WTC11 (cell line): ENCODE data around the gene UBAP1L. TPM values are rescaled to one million over a fixed set of nuclear protein-coding genes. Genes with fewer than 3 reads are reported as not detected.

ENCODE experiments used
- ATAC-seq: fragments of 200-7000 bp; cut with Tn5 transposase; 2 replicates; pipeline ENCODE4 v1.10.0; 2021; ENCODE audit warnings: mild to moderate bottlenecking, moderate library complexity
- CTCF ChIA-PET: fragments of 300-600 bp; sonication (Branson Sonifier 250); formaldehyde crosslinking; loops from one replicate; lab custom pipeline; 2021; ENCODE audit warnings: antibody characterized with exemption; lab: Charles Lee
- POLR2A ChIA-PET: fragments of 350-600 bp; sonication (Branson Sonifier 250); formaldehyde crosslinking; loops from one replicate; lab custom pipeline; 2021; ENCODE audit warnings: antibody characterized with exemption; lab: Charles Lee
- DNase-seq: peaks from one replicate; pipeline ENCODE4 v3.0.0; 2021; ENCODE audit warnings: low spot score
- H3K27ac Mint-ChIP-seq: 2 replicates; pipeline ENCODE4 v1.8.0; 2021; ENCODE audit warnings: mixed read lengths
- H3K27me3 Mint-ChIP-seq: 2 replicates; pipeline ENCODE4 v1.8.0; 2021; ENCODE audit warnings: low read depth, mild to moderate bottlenecking, moderate library complexity, mixed read lengths
- H3K36me3 Mint-ChIP-seq: 2 replicates; pipeline ENCODE4 v1.8.0; 2021; ENCODE audit warnings: mixed read lengths
- H3K4me1 Mint-ChIP-seq: 2 replicates; pipeline ENCODE4 v1.8.0; 2022; ENCODE audit warnings: mixed read lengths
- H3K4me3 Mint-ChIP-seq: 2 replicates; pipeline ENCODE4 v1.8.0; 2021; ENCODE audit warnings: mild to moderate bottlenecking, moderate library complexity, mixed read lengths
- H3K9me3 Mint-ChIP-seq: 2 replicates; pipeline ENCODE4 v1.8.0; 2021; ENCODE audit warnings: mixed read lengths
- ATF2 ChIP-seq: sonication (generic); formaldehyde crosslinking; IDR thresholded peaks from 2 replicates; pipeline ENCODE4 v1.8.1; 2022; ENCODE audit warnings: low read depth, missing genetic modification reagents, borderline replicate concordance
- ATF3 ChIP-seq: sonication (generic); formaldehyde crosslinking; conservative IDR thresholded peaks from 2 replicates; pipeline ENCODE4 v1.8.1; 2022; ENCODE audit warnings: mild to moderate bottlenecking, missing genetic modification reagents
- ATF6 ChIP-seq: sonication (generic); formaldehyde crosslinking; IDR thresholded peaks from 2 replicates; pipeline ENCODE4 v1.8.1; 2023; ENCODE audit warnings: mild to moderate bottlenecking, missing genetic modification reagents
- CREB1 ChIP-seq: sonication (generic); formaldehyde crosslinking; IDR thresholded peaks from 2 replicates; pipeline ENCODE4 v1.8.0; 2023; ENCODE audit warnings: mild to moderate bottlenecking, missing genetic modification reagents
- E2F1 ChIP-seq: sonication (generic); formaldehyde crosslinking; IDR thresholded peaks from 2 replicates; pipeline ENCODE4 v1.8.0; 2022; ENCODE audit warnings: mild to moderate bottlenecking, missing genetic modification reagents
- EMX1 ChIP-seq: fragments of 250-450 bp; sonication (Bioruptor Pico); IDR thresholded peaks from 2 replicates; pipeline ENCODE4 v1.8.0; 2021; ENCODE audit warnings: mild to moderate bottlenecking
- ETV6 ChIP-seq: sonication (generic); formaldehyde crosslinking; IDR thresholded peaks from 2 replicates; pipeline ENCODE4 v1.8.1; 2022; ENCODE audit warnings: mild to moderate bottlenecking, missing genetic modification reagents
- FOXK1 ChIP-seq: sonication (generic); formaldehyde crosslinking; IDR thresholded peaks from 2 replicates; pipeline ENCODE4 v1.8.0; 2022; ENCODE audit warnings: mild to moderate bottlenecking, moderate library complexity, missing genetic modification reagents
- FOXP1 ChIP-seq: sonication (generic); formaldehyde crosslinking; IDR thresholded peaks from 2 replicates; pipeline ENCODE4 v1.8.0; 2022; ENCODE audit warnings: missing genetic modification reagents, mild to moderate bottlenecking, moderate library complexity, borderline replicate concordance
- GABPB1 ChIP-seq: sonication (generic); formaldehyde crosslinking; IDR thresholded peaks from 2 replicates; pipeline ENCODE4 v1.8.1; 2023; ENCODE audit warnings: mild to moderate bottlenecking, missing genetic modification reagents
- HMGA2 ChIP-seq: fragments of 250-450 bp; sonication (Bioruptor Pico); IDR thresholded peaks from 2 replicates; pipeline ENCODE4 v1.4.0; 2021; ENCODE audit warnings: mild to moderate bottlenecking, moderate library complexity
- IRF1 ChIP-seq: sonication (generic); formaldehyde crosslinking; IDR thresholded peaks from 2 replicates; pipeline ENCODE4 v1.8.0; 2023; ENCODE audit warnings: missing genetic modification reagents
- IRF2 ChIP-seq: sonication (generic); formaldehyde crosslinking; IDR thresholded peaks from 2 replicates; pipeline ENCODE4 v1.8.0; 2022; ENCODE audit warnings: low read depth, missing genetic modification reagents, borderline replicate concordance
- JAZF1 ChIP-seq: fragments of 250-450 bp; sonication (Bioruptor Pico); IDR thresholded peaks from 2 replicates; pipeline ENCODE4 v1.9.0; 2021; ENCODE audit warnings: moderate library complexity, mild to moderate bottlenecking, inconsistent platforms
- MXD4 ChIP-seq: fragments of 250-450 bp; sonication (Bioruptor Pico); IDR thresholded peaks from 2 replicates; pipeline ENCODE4 v1.8.0; 2021; ENCODE audit warnings: mild to moderate bottlenecking, moderate library complexity, borderline replicate concordance
- NFATC4 ChIP-seq: fragments of 250-450 bp; sonication (Bioruptor Pico); IDR thresholded peaks from 2 replicates; pipeline ENCODE4 v1.9.0; 2021; ENCODE audit warnings: mild to moderate bottlenecking
- NR1H2 ChIP-seq: sonication (generic); formaldehyde crosslinking; IDR thresholded peaks from 2 replicates; pipeline ENCODE4 v1.9.0; 2021; ENCODE audit warnings: mild to moderate bottlenecking, moderate library complexity, missing genetic modification reagents
- RORB ChIP-seq: fragments of 250-450 bp; sonication (Bioruptor Pico); IDR thresholded peaks from 2 replicates; pipeline ENCODE4 v1.9.0; 2021; ENCODE audit warnings: mild to moderate bottlenecking
- TEAD4 ChIP-seq: sonication (generic); formaldehyde crosslinking; IDR thresholded peaks from 2 replicates; pipeline ENCODE4 v1.8.0; 2022; ENCODE audit warnings: mild to moderate bottlenecking, missing genetic modification reagents
- USF1 ChIP-seq: sonication (generic); formaldehyde crosslinking; IDR thresholded peaks from 2 replicates; pipeline ENCODE4 v1.8.0; 2022; ENCODE audit warnings: mild to moderate bottlenecking, missing genetic modification reagents
- ZBTB43 ChIP-seq: sonication (generic); formaldehyde crosslinking; IDR thresholded peaks from 2 replicates; pipeline ENCODE4 v1.8.1; 2023; ENCODE audit warnings: mild to moderate bottlenecking, missing genetic modification reagents
- ZNF396 ChIP-seq: fragments of 250-450 bp; sonication (Bioruptor Pico); IDR thresholded peaks from 2 replicates; pipeline ENCODE4 v1.8.0; 2021; ENCODE audit warnings: mild to moderate bottlenecking, moderate library complexity, borderline replicate concordance
- ZNF416 ChIP-seq: fragments of 250-450 bp; sonication (Bioruptor Pico); IDR thresholded peaks from 2 replicates; pipeline ENCODE4 v1.9.0; 2021; ENCODE audit warnings: mild to moderate bottlenecking, inconsistent platforms
- ZSCAN18 ChIP-seq: fragments of 250-450 bp; sonication (Bioruptor Pico); IDR thresholded peaks from 2 replicates; pipeline ENCODE4 v2.1.2; 2022; ENCODE audit warnings: mild to moderate bottlenecking, moderate library complexity
- total RNA-seq: library from RNA; stranded (reverse); gene quantifications from 3 replicates; pipeline ENCODE4 v1.2.3, GENCODE V29; 2021

Gene UBAP1L
- total RNA-seq, 1 experiment from 2014 or later: 2.0 TPM

- no peaks in the 10 kb centered on the region for H3K36me3 Mint-ChIP-seq
- no peak for ATAC-seq
- TF ChIP-seq ZNF396 (CRISPR knock-in tag) (no peak), ZNF416 (CRISPR knock-in tag) (no peak), NR1H2 (CRISPR knock-in tag) (no peak), IRF1 (CRISPR knock-in tag) (no peak), ATF6 (CRISPR knock-in tag) (no peak), ZBTB43 (CRISPR knock-in tag) (no peak), JAZF1 (CRISPR knock-in tag) (no peak), ETV6 (CRISPR knock-in tag) (no peak)
- TF ChIP-seq, all 79 proteins: peak for 0
- Mint-ChIP-seq H3K4me1 (peaks cover 6% of the 10 kb centered on the region; the same call in 1 of the 2 replicates), H3K9me3 (no peaks in the 10 kb centered on the region), H3K27me3 (peaks cover 4% of the 10 kb centered on the region; the same call in 1 of the 2 replicates), H3K27ac (no peak overlapping the region), H3K4me3 (no peak overlapping the region)
- DNase-seq: no peak
- ChIA-PET CTCF (interaction anchor here (0.6 to 20.3 kb wide), 11 partner anchors 9 to 332 kb away, joined by 3 to 292 read pairs (median 4); partner anchors contain the start of gene KBTBD13), POLR2A (interaction anchor here (1.0 kb wide), 1 partner anchor 159 kb away, joined by 3 read pairs; no protein-coding TSS in a partner anchor)
These were observed 62.0 kb downstream of the UBAP1L start for GRCh38 chr15:65052956-65053355.

GRCh38 chr15:65051266-65051665 is 63.7 kb downstream of the UBAP1L start:
- Mint-ChIP-seq H3K27ac (no peak overlapping the region), H3K4me3 (no peak overlapping the region), H3K36me3 (no peaks in the 10 kb centered on the region), H3K4me1 (peaks cover 6% of the 10 kb centered on the region; the same call in 1 of the 2 replicates)
- CTCF ChIA-PET: interaction anchor here (0.8 to 20.3 kb wide), 6 partner anchors 10 to 50 kb away, joined by 3 to 292 read pairs (median 10); partner anchors contain the start of gene KBTBD13
- no peak for TF ChIP-seq NFATC4 (CRISPR knock-in tag)
- no peak for TF ChIP-seq ZSCAN18
- no peak for TF ChIP-seq FOXP1 (CRISPR knock-in tag)
- no peak for TF ChIP-seq FOXK1 (CRISPR knock-in tag)
- TF ChIP-seq EMX1: no peak
- no peak for TF ChIP-seq HMGA2 (CRISPR knock-in tag)
- TF ChIP-seq IRF2 (CRISPR knock-in tag): no peak
- TF ChIP-seq, all 79 proteins: peak for 0
- no peaks in the 10 kb centered on the region for H3K9me3 Mint-ChIP-seq
- POLR2A ChIA-PET: no interaction called here
- DNase-seq: no peak
- no peak for ATAC-seq
- peaks cover 4% of the 10 kb centered on the region; the same call in 1 of the 2 replicates for H3K27me3 Mint-ChIP-seq

GRCh38 chr15:65050270-65050669 is 64.7 kb downstream of the UBAP1L start:
- Mint-ChIP-seq H3K27me3 (peaks cover 4% of the 10 kb centered on the region; the same call in 1 of the 2 replicates), H3K4me3 (no peak overlapping the region), H3K9me3 (no peaks in the 10 kb centered on the region), H3K36me3 (no peaks in the 10 kb centered on the region), H3K27ac (no peak overlapping the region), H3K4me1 (peaks cover 6% of the 10 kb centered on the region; the same call in 1 of the 2 replicates)
- ATAC-seq (no peak), DNase-seq (no peak)
- TF ChIP-seq RORB (CRISPR knock-in tag) (no peak), MXD4 (CRISPR knock-in tag) (no peak), CREB1 (CRISPR knock-in tag) (no peak), ATF3 (CRISPR knock-in tag) (no peak), GABPB1 (CRISPR knock-in tag) (no peak), USF1 (no peak), TEAD4 (CRISPR knock-in tag) (no peak), ATF2 (CRISPR knock-in tag) (no peak), E2F1 (CRISPR knock-in tag) (no peak)
- POLR2A ChIA-PET: interaction anchor here (0.7 kb wide), 1 partner anchor 23 kb away, joined by 7 read pairs; no protein-coding TSS in a partner anchor
- CTCF ChIA-PET: interaction anchor here (1.0 to 20.3 kb wide), 4 partner anchors 16 to 51 kb away, joined by 4 to 292 read pairs (median 102); partner anchors contain the start of gene KBTBD13
